ENCODE results near the gene LITAF. TPM values are rescaled to one million over a fixed set of nuclear protein-coding genes. Genes with fewer than 3 reads are reported as not detected.

LITAF gene
- total RNA-seq, 1 donor from 2014 or later = 47.6 TPM

DNA sequence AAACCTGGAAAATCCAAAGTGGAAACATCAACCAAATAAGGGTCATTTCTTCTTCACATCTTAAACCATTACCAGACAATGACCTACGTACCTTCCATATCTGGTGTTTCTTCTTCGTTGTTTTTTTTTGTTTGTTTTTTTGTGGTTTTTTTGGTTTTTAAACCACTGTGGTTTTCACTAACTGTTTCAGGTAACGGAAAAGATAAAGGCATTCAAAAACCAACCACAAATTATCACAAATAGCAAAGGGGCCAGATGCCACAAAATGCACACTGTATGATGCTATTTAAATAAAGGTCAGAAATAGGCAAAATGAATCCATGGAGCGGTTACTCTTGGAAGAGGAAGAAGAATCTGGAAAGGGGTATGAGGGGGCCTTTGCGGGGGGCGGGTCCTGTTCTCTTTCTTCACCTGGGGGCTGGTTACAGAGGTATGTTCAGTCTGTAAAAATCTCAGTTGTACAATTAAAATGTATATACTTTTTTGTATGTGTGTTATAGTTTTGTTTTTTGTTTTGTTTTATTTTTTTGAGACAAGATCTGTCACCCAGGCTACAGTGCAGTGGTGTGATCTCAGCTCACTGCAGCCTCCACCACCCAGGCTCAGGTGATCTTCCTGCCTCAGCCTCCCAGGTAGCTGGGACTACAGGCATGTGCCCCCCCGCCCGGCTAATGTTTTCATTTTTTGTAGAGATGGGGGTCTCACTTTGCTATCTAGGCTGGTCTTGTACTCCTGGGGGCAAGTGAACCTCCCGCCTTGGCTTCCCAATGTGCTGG is 29.6 kb downstream of the LITAF start:
- DNase-seq (ENCODE audit: low spot score, unreplicated experiment) = no peak
- TF ChIP-seq, protein P1, sequence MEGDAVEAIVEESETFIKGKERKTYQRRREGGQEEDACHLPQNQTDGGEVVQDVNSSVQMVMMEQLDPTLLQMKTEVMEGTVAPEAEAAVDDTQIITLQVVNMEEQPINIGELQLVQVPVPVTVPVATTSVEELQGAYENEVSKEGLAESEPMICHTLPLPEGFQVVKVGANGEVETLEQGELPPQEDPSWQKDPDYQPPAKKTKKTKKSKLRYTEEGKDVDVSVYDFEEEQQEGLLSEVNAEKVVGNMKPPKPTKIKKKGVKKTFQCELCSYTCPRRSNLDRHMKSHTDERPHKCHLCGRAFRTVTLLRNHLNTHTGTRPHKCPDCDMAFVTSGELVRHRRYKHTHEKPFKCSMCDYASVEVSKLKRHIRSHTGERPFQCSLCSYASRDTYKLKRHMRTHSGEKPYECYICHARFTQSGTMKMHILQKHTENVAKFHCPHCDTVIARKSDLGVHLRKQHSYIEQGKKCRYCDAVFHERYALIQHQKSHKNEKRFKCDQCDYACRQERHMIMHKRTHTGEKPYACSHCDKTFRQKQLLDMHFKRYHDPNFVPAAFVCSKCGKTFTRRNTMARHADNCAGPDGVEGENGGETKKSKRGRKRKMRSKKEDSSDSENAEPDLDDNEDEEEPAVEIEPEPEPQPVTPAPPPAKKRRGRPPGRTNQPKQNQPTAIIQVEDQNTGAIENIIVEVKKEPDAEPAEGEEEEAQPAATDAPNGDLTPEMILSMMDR (IDR thresholded peaks at IDR 0.05; ENCODE audit: unreplicated experiment) = no peak
- Mint-ChIP-seq H3K4me3 (ENCODE audit: low read depth) (no peak overlapping the region), H3K9me3 (ENCODE audit: low read depth) (peaks cover 12% of the 10 kb centered on the region), H3K27me3 (no peaks in the 10 kb centered on the region), H3K4me1 (ENCODE audit: low read depth) (peaks cover 16% of the 10 kb centered on the region), H3K27ac (no peak overlapping the region), H3K36me3 (ENCODE audit: insufficient read depth) (peaks cover 26% of the 10 kb centered on the region)

DNA sequence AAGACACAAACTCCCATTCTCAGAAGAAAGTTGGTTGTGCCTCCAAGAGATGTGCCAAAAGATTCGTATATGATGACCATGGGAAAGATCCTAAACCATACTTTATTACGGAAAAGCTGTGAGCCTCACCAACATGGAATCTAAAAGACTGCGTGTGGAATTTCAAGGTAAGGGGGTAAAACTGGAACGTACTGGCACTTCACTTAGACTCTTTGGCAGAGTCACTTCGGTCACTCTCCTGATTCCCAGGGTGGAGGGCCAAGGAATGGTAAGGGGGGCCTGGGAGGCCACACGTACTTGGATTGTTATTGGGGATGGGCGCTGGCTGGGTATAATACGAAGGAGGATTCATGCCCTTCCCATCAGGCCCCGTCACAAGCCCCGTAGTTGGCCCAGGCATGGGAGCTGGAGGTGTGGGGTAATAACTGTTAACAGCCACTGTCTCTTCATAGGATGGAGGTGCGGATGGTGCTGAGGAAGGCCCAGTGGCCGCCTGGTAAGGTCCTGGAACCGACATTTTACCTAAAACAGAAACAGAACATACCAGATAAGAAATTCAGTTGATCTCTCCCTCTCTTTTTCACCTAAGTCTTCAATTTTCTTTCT is 30.4 kb downstream of the LITAF start:
- peaks cover 16% of the 10 kb centered on the region for H3K4me1 Mint-ChIP-seq (ENCODE audit: low read depth)
- TF ChIP-seq, protein P1 (IDR thresholded peaks at IDR 0.05; ENCODE audit: unreplicated experiment) = no peak
- H3K4me3 Mint-ChIP-seq (ENCODE audit: low read depth) = no peak overlapping the region
- peaks cover 26% of the 10 kb centered on the region for H3K36me3 Mint-ChIP-seq (ENCODE audit: insufficient read depth)
- no peaks in the 10 kb centered on the region for H3K27me3 Mint-ChIP-seq
- H3K9me3 Mint-ChIP-seq (ENCODE audit: low read depth) = peaks cover 12% of the 10 kb centered on the region
- no peak overlapping the region for H3K27ac Mint-ChIP-seq
- no peak for DNase-seq (ENCODE audit: low spot score, unreplicated experiment)

DNA sequence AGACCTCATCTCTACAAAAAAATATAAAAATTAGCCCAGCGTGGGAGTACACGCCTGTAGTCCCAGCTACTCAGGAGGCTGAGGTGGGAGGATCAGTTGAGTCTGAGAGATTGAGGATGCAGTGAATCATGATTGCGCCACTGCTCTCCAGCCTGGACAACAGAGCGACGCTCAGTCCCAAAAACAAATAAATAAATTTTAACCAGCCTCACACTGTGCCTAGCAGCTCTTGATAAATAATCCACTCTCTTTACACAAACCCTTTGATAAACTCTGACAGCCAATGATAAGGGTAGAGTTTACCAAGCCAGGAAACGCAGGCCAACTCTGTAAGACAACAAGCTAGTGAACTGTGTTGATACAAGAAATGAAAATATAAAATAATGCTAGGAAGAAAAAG is 32.7 kb downstream of the LITAF start:
- H3K27me3 Mint-ChIP-seq = no peaks in the 10 kb centered on the region
- TF ChIP-seq, protein P1 (IDR thresholded peaks at IDR 0.05; ENCODE audit: unreplicated experiment) = no peak
- peaks cover 12% of the 10 kb centered on the region for H3K9me3 Mint-ChIP-seq (ENCODE audit: low read depth)
- peak overlapping the region; percentile 73 for H3K27ac Mint-ChIP-seq
- peaks cover 43% of the 10 kb centered on the region for H3K36me3 Mint-ChIP-seq (ENCODE audit: insufficient read depth)
- H3K4me1 Mint-ChIP-seq (ENCODE audit: low read depth) = peaks cover 8% of the 10 kb centered on the region
- no peak for DNase-seq (ENCODE audit: low spot score, unreplicated experiment)
- H3K4me3 Mint-ChIP-seq (ENCODE audit: low read depth) = peak overlapping the region; percentile 40

DNA sequence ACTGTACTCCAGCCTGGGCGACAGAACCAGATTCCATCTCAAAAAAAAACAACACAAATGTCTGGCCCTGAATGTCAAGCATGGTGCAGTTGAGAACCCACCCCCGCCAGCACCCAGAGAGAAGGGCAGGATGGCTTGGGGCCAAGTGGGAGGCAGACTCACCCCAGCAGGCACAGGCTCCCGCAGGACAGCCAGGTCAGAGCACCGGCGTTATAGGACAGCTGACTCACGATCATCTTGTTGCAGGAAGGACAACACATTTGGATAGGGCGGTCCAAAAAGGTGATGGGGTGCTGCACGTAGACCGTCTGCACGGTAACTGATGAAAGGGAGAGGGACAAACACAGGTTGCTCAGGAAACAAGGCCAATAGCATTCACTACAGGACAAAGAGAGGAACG is 33.3 kb downstream of the LITAF start:
- H3K36me3 Mint-ChIP-seq (ENCODE audit: insufficient read depth) = peaks cover 45% of the 10 kb centered on the region
- peaks cover 12% of the 10 kb centered on the region for H3K9me3 Mint-ChIP-seq (ENCODE audit: low read depth)
- H3K4me3 Mint-ChIP-seq (ENCODE audit: low read depth) = no peak overlapping the region

DNA sequence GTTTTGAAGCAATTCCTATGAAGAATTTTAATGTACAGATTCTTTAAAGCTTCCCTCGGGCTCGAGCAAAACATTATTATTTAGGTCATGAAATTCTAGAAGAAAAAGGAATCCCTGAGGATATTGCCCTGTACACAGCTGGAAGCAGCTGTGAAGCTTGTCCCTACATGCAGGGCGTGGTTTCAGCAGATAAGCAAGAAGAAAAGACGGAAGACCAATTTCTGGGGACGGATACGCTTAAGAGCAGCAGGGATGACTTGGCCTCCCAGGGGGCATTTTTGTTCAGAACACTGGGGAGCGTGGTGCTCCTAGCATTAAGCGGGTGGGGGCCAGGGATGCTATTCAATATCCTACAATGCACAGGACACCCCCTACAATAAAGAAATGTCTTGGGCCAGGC is 34.3 kb downstream of the LITAF start:
- peaks cover 48% of the 10 kb centered on the region for H3K36me3 Mint-ChIP-seq (ENCODE audit: insufficient read depth)

More for the DNA sequence above, 33.3 kb downstream of the LITAF start:
- peaks cover 8% of the 10 kb centered on the region for H3K4me1 Mint-ChIP-seq (ENCODE audit: low read depth)
- no peak overlapping the region for H3K27ac Mint-ChIP-seq
- TF ChIP-seq, protein P1 (IDR thresholded peaks at IDR 0.05; ENCODE audit: unreplicated experiment) = no peak
- no peak for DNase-seq (ENCODE audit: low spot score, unreplicated experiment)
- no peaks in the 10 kb centered on the region for H3K27me3 Mint-ChIP-seq

More for the DNA sequence above, 34.3 kb downstream of the LITAF start:
- no peak for DNase-seq (ENCODE audit: low spot score, unreplicated experiment)
- no peak overlapping the region for H3K4me3 Mint-ChIP-seq (ENCODE audit: low read depth)
- H3K9me3 Mint-ChIP-seq (ENCODE audit: low read depth) = peaks cover 12% of the 10 kb centered on the region
- TF ChIP-seq, protein P1 (IDR thresholded peaks at IDR 0.05; ENCODE audit: unreplicated experiment) = no peak
- no peak overlapping the region for H3K27ac Mint-ChIP-seq
- peaks cover 8% of the 10 kb centered on the region for H3K4me1 Mint-ChIP-seq (ENCODE audit: low read depth)
- no peaks in the 10 kb centered on the region for H3K27me3 Mint-ChIP-seq

Measured in progenitor cell of endocrine pancreas (in vitro differentiated cells).